GM19395 (cell line): Measurements from ENCODE around the gene CLCNKB.

Experiments used
- ATAC-seq: cut with Tn5 transposase; IDR thresholded peaks from one replicate; pipeline ENCODE4 v1.9.1; 2021; ENCODE audit warnings: mild to moderate bottlenecking, moderate library complexity; ENCODE audit not compliant: unreplicated experiment

The CLCNKB gene

GRCh38 chr1:16072616-16073484, 29.3 kb downstream of the CLCNKB start:
- no peak for ATAC-seq

GRCh38 chr1:16073490-16074119, 30.0 kb downstream of the CLCNKB start, which contains the start of gene FAM131C:
TSS of gene FAM131C (minus strand) at chr1:16073651. CDS start at chr1:16073442, 209 bp downstream.
- no peak for ATAC-seq

DNA sequence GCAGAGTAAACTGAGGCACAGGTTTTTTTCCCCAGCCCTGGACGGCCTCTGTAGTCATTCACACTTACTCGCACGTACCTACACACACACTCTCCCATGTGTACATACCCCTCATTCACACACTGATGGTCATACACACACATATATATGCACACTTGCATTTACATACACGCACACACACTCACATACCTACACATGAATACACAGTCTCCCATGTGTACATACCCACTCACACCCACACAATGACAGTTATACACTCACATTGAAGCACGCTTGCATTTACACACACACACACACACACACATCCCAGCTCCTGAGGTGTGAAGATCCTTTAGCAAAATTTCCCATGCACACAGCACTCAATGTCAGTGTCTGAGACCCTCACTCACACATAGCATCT, 30.6 kb downstream of the CLCNKB start:
- ATAC-seq = no peak

DNA sequence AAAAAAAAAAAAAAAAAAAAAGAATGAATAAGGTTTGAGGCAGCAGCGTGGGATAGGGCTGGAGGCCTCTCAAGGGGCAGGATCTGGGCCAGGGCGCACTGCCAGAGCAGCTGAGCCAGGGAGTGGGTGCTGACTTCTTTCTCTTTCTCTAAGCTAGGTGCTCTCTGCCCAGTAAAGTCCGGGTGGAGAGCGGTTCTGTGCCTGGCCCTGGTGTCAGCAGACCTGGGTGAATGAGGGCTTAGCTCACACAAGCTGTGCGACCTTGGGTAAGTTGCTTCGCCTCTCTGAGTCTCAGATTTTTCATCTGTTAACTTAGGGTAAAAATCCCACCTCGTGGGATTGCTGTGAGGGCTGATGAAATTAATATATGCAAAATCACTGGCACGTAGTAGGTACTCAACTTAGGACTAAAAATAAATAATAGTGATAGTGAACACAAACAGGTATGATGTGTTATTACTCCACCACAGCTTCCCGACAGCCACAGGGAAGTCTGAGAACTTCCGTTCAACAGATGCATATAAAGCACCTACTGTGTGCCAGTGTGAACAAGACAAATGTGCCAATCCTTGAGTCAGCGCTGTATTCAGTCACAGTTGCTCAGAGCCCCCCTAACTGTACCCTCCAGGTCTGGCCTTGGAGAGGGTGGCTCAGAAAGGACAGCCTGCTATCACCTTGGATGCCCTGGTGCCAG, 31.9 kb downstream of the CLCNKB start:
- no peak for ATAC-seq

- ATAC-seq = no peak
Measured at GRCh38 chr1:16076031-16076864, 32.7 kb downstream of the CLCNKB start.

DNA sequence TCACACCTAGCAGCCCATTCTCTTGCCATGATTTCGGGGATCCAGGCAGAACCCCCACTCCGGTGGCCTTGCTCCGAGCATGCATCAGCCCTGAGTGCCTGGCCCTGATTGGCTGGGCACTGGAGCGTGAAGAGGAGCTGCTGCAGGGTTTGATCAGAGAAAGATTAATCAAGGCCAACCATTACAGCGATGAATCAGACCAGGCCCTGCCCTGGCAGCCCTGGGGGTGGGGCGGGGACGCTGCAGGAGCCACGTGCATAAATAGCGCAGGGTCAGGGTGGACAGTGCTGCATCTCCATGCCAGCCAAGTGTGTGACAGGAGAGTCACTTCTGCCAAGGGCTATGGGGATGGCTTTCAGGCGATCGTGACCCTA, 33.3 kb downstream of the CLCNKB start:
- no peak for ATAC-seq

DNA sequence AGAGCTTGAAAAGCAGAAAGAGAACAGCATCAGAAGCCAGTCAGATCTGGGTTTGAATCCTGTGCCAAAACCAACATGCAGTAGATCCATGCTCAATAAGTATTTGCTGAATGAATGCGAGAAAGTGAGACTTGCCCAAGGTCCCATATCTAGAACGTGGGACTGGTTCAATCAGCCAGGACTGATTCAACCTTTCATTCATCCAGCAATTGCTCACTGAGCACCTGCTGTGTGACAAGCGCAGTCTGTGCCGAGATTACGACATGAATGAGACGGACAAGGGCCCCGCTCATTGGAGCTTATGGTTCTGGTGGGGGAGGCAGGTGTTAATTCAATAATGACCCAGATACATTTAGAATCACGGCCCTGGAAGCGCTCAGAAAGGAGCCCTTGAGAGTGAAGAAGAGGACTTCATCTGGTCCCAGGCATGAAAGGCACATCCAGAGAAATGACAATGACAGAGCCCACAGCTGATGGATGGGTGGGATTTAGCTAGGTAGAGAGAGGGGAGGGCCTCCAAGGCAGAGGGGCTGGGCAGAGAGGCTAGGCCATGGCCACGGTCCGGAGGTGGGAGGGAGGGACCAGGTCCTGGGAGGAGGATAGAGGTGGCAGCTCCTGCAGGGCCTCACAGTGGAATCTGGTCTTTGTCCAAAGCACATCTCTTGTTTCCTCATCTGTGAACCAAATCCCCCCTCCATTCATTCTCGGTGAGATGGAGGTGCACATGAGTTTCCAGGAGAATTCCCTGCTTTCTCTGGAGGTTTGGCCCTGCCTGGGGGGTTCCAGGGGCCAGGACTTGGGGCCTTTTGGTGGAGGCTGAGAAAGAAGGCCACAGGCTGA, 34.0 kb downstream of the CLCNKB start:
- ATAC-seq = no peak

GRCh38 chr1:16078925-16079656, 35.5 kb downstream of the CLCNKB start:
- peak; percentile 61 for ATAC-seq

- ATAC-seq = no peak
Measured at GRCh38 chr1:16080422-16081150, 37.0 kb downstream of the CLCNKB start.

- ATAC-seq = no peak
Measured at GRCh38 chr1:16081636-16082035, 38.1 kb downstream of the CLCNKB start.

DNA sequence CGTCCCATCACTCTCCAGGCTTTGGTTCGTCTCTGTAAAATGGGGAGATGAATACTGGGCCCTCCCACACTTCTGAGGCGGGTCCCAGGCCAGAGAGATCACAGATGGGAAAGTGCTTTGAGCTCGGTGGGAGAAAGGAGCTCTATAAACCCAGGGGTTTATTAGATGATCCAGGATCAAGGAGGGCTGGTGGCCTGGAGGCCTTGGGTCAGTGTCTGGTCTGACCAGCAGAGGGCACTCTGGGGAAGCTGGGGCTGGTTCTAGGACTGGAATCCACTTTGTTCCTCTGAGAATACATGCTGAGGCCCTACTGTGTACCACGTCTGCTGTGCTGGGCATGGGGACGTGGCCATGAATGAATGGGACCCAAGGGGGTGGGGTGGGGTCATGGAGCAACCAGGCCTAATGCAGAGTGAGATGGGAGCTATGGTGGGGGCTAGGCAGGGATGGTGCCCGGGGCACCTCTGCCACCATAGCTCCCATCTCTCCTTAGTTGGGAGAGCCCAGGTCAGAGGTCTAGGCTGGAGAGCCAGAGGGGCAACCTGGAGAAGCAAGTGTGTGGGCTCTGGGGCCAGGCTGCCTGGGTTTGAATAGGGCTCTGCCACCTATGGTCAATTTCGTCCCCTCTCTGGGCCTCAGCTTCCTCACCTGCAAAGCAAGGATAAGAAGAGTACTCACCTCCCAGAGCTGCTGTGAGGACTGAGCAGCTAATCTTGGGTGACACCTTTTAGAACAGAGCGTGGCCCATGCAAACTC, 38.9 kb downstream of the CLCNKB start:
- ATAC-seq = no peak

DNA sequence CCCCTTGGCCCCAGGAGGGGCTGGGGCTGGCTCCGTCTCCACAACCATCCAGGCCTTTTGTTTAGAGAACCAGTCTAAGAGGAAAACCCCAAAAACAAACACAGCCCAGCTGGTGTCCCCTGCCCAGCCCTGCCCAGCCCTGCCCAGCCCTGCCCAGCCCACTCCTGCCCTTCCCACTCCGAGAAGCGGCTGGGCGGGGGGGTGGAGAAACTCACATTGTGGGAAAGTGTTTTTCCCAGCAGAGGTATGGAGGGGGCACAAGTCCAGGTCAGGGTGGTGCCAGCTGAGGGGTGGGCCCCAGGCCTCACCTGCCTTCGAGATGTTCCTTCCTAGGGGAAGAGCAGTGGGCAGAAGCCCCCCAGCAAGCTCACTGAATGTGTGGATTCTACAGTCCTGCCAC, 39.9 kb downstream of the CLCNKB start:
- no peak for ATAC-seq

DNA sequence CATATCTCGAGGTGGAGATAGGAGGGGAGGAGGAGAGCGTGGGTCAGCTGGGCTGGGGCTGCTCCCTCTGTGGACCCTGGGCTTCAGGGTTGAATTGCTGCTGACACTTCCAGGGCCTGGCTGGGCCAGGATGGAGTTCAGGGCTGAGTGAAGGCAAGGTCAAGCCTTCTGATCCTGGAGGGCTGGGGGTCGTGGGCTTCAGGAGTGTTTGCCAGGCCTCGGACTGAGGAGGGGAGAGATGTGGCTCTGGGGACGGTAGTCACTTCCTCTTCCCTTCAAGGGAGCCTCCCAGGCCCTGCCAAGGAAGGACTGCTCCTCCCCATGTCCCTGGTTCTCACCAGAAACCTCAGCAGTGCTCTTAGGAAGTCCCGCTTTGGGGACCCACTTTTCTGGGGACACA, 41.9 kb downstream of the CLCNKB start:
- no peak for ATAC-seq

- ATAC-seq = no peak
Measured at GRCh38 chr1:16087733-16088132, 44.2 kb downstream of the CLCNKB start.

DNA sequence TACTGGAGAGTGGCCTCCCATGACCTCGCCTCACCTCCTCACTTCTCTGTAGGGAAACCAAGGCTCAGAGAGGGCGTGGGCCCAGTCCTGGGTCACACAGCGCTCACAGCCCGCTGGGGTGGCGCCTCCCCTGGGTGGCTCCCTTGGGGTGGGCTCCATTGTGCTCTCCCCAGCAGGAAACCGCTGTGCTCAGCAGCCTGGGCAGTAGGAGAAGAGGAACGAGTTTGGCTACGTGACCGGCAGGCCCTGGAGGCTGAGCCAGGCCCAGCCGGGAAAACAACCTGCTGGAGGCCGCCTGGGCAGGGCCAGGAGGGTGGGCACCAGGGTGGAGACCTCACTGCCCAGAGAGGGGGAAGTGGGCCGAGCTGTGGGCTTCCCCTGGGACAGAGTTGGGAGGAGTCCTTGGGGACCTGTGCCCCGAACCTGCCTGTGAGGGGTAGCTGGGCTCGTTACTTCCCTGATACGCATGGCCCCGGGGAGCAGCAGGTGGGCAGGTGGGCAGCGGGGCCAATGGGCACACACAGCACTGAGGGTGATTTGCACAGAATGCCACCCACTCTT, 44.8 kb downstream of the CLCNKB start:
- ATAC-seq = no peak

DNA sequence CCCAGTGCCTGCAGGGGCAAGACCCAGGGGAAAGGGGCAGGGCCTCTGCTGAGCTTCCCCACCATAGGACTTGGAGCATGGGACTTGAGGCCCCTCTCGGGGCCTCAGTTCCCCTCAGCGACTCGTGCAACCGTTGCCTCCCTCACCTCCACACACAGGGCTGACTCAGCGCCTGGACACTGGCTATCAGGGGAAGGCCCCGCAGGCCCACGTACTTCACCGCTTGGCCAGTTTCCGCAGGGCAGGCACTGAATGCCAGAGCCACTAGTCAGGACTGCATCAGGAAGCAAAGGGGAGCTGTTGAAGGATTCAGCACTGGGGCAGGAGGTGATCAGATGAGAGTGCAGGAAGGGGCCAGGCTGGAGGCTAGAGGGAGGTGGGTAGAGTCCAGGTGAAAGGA, 45.4 kb downstream of the CLCNKB start:
- ATAC-seq = no peak

DNA sequence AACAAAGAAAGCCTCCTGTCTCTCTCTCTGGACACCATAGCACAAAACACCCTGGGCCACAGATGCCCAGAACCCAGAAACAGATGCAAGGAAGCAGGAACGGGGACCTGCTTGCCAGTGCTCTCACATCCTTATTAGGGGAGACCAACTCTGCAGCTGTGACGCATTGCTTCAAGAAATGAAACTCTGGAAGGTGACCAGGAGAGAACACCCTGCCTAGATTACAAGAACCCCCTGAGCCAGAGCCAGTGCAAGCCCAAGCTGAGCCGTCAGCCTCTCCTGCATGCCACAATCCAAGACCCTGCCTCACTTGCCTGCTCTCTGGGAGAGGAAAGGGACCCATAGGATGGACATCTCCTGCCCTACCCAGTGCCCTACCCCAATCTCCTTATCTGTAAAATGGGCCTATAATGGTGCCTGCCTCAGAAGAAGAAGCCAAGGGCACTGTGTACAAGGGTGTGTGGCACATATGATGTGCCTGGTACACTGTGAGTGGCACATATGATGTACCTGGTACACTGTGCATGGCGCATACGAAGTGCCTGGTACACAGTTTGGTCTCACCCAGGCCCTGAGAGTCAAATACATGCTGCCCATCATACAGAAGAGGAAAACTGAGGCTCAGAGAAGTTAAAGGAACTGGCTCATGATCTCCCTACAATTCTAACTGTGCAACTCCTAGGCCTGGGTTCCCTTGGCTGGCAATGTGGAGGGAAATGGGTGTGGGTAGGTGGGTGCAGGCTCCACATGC, 46.7 kb downstream of the CLCNKB start:
- ATAC-seq = no peak
